CD4-positive, alpha-beta T cell treated with Interleukin-4 for 1 hour (primary cell): ENCODE data around the gene PTPRD.

ENCODE experiments used
- DNase-seq, 2 donors: peaks; one replicate each; pipeline ENCODE4 v3.0.0-alpha.2; 2020 to 2022

PTPRD gene

GRCh38 chr9:8651070-8651845 is 1961.5 kb downstream of the PTPRD start:
- no peak for DNase-seq

- DNase-seq = no peak
These were observed 1963.0 kb downstream of the PTPRD start for GRCh38 chr9:8649807-8650206.

- no peak for DNase-seq
These were observed 1963.6 kb downstream of the PTPRD start for GRCh38 chr9:8649160-8649559.

- no peak for DNase-seq
These were observed 1964.4 kb downstream of the PTPRD start for GRCh38 chr9:8648271-8648845.

- no peak for DNase-seq
These were observed 1965.0 kb downstream of the PTPRD start for GRCh38 chr9:8647824-8648223.

GRCh38 chr9:8644571-8644970 is 1968.2 kb downstream of the PTPRD start:
- no peak for DNase-seq

GRCh38 chr9:8643896-8644295 is 1968.9 kb downstream of the PTPRD start:
- DNase-seq = no peak

- DNase-seq = no peak
These were observed 1969.3 kb downstream of the PTPRD start for GRCh38 chr9:8643464-8643863.

- DNase-seq = no peak
These were observed 1972.0 kb downstream of the PTPRD start for GRCh38 chr9:8640761-8641160.

GRCh38 chr9:8637626-8638025 is 1975.2 kb downstream of the PTPRD start:
- DNase-seq = no peak

GRCh38 chr9:8633784-8634183 is 1979.0 kb downstream of the PTPRD start:
- no peak for DNase-seq

- DNase-seq = no peak
These were observed 1980.3 kb downstream of the PTPRD start for GRCh38 chr9:8632493-8632892.

- DNase-seq = no peak
These were observed 1984.0 kb downstream of the PTPRD start for GRCh38 chr9:8628791-8629190.

- DNase-seq = no peak
These were observed 1984.7 kb downstream of the PTPRD start for GRCh38 chr9:8627976-8628679.

- DNase-seq = no peak
These were observed 1989.9 kb downstream of the PTPRD start for GRCh38 chr9:8622871-8623270.

GRCh38 chr9:8622222-8622802 is 1990.5 kb downstream of the PTPRD start:
- no peak for DNase-seq

- DNase-seq = no peak
These were observed 1991.4 kb downstream of the PTPRD start for GRCh38 chr9:8621416-8621815.

- DNase-seq = no peak
These were observed 1996.4 kb downstream of the PTPRD start for GRCh38 chr9:8616414-8616813.

GRCh38 chr9:8614926-8615440 is 1997.8 kb downstream of the PTPRD start:
- DNase-seq = no peak

- DNase-seq = no peak
These were observed 1999.4 kb downstream of the PTPRD start for GRCh38 chr9:8613346-8613825.

- DNase-seq = no peak
These were observed 2001.6 kb downstream of the PTPRD start for GRCh38 chr9:8611153-8611552.

GRCh38 chr9:8610256-8610655 is 2002.5 kb downstream of the PTPRD start:
- no peak for DNase-seq

GRCh38 chr9:8605096-8605495 is 2007.7 kb downstream of the PTPRD start:
- DNase-seq = no peak
